WTC11 (cell line): Measurements from ENCODE around the gene CARMIL1.

Experiments used
- CTCF ChIP-seq: fragments of 200-600 bp; IDR thresholded peaks from 2 replicates; pipeline ENCODE4 v1.8.0; 2022; ENCODE audit warnings: antibody characterized with exemption
- SP1 ChIP-seq: sonication (generic); formaldehyde crosslinking; conservative IDR thresholded peaks from 2 replicates; pipeline ENCODE4 v1.8.1; 2022; ENCODE audit warnings: missing genetic modification reagents

- no peak for TF ChIP-seq CTCF
- TF ChIP-seq SP1 (CRISPR knock-in tag): no peak
These were observed 149.7 kb downstream of the CARMIL1 start for GRCh38 chr6:25428758-25429317.
